ENCODE results near the gene IL31. TPM values are rescaled to one million over a fixed set of nuclear protein-coding genes. Genes with fewer than 3 reads are reported as not detected.

Gene IL31
- total and polyA plus RNA-seq, 8 donors = not detected

GRCh38 chr12:122140467-122141257, 33.4 kb downstream of the IL31 start:
- no peak for TF ChIP-seq CTCF (IDR thresholded peaks at IDR 0.05)
- no peak for ATAC-seq
- no peak for DNase-seq
- intact Hi-C loops (cut with DNase I) = no loop called here
- Histone ChIP-seq H3K4me3 (no peak overlapping the region), H3K36me3 (peaks cover 0 to 90% of the 10 kb centered on the region in 2 donors), H3K27me3 (no peaks in the 10 kb centered on the region), H3K4me1 (no peaks in the 10 kb centered on the region), H3K9me3 (no peaks in the 10 kb centered on the region), H3K27ac (no peak overlapping the region)

GRCh38 chr12:122139941-122140340, 34.1 kb downstream of the IL31 start:
- Histone ChIP-seq H3K36me3 (peaks cover 0 to 95% of the 10 kb centered on the region in 2 donors), H3K27ac (no peak overlapping the region), H3K4me3 (no peak overlapping the region), H3K9me3 (no peaks in the 10 kb centered on the region), H3K27me3 (no peaks in the 10 kb centered on the region), H3K4me1 (no peaks in the 10 kb centered on the region)
- no peak for TF ChIP-seq CTCF (IDR thresholded peaks at IDR 0.05)
- intact Hi-C loops (cut with DNase I) = no loop called here
- ATAC-seq = no peak
- DNase-seq = no peak

- no peak for TF ChIP-seq CTCF (IDR thresholded peaks at IDR 0.05)
- H3K4me3 ChIP-seq = no peak overlapping the region
- DNase-seq (no peak), ATAC-seq (no peak)
- intact Hi-C loops (cut with DNase I) = no loop called here
- H3K27ac ChIP-seq = no peak overlapping the region
- H3K9me3 ChIP-seq = no peaks in the 10 kb centered on the region
- H3K4me1 ChIP-seq = no peaks in the 10 kb centered on the region
- H3K36me3 ChIP-seq = peaks cover 0 to 96% of the 10 kb centered on the region in 2 donors
- H3K27me3 ChIP-seq = no peaks in the 10 kb centered on the region
Observed at GRCh38 chr12:122139266-122139665, 34.8 kb downstream of the IL31 start.

- Histone ChIP-seq H3K4me1 (no peaks in the 10 kb centered on the region), H3K36me3 (peaks cover 0 to 96% of the 10 kb centered on the region in 2 donors), H3K4me3 (no peak overlapping the region), H3K27me3 (no peaks in the 10 kb centered on the region), H3K9me3 (no peaks in the 10 kb centered on the region), H3K27ac (no peak overlapping the region)
- intact Hi-C loops (cut with DNase I) = no loop called here
- no peak for ATAC-seq
- TF ChIP-seq CTCF (IDR thresholded peaks at IDR 0.05) = no peak
- no peak for DNase-seq
Observed at GRCh38 chr12:122138616-122139015, 35.4 kb downstream of the IL31 start.

- Histone ChIP-seq H3K27ac (no peak overlapping the region), H3K4me3 (no peak overlapping the region), H3K27me3 (no peaks in the 10 kb centered on the region), H3K4me1 (no peaks in the 10 kb centered on the region), H3K9me3 (no peaks in the 10 kb centered on the region), H3K36me3 (peaks cover 0 to 96% of the 10 kb centered on the region in 2 donors)
- TF ChIP-seq CTCF (IDR thresholded peaks at IDR 0.05) = no peak
- ATAC-seq (no peak), DNase-seq (no peak)
- intact Hi-C loops (cut with DNase I) = no loop called here
Observed at GRCh38 chr12:122138181-122138580, 35.8 kb downstream of the IL31 start.

Data from left lung (tissue), 10 donors.